Activated naive CD8-positive, alpha-beta T cell (primary cell): Measurements from ENCODE around the gene TP53AIP1.
"Not testable (repeated sequence)": the region's sequence is repeated elsewhere in the genome, so short reads cannot be mapped to it uniquely, and the experiment has no call there.

Source experiments
- H3K27ac Mint-ChIP-seq: one replicate; pipeline ENCODE4 v1.8.0; 2021; ENCODE audit warnings: mixed read lengths
- H3K27me3 Mint-ChIP-seq: one replicate; pipeline ENCODE4 v1.8.0; 2021; ENCODE audit warnings: mixed read lengths
- H3K36me3 Mint-ChIP-seq: one replicate; pipeline ENCODE4 v1.8.0; 2021; ENCODE audit warnings: mixed read lengths
- H3K4me1 Mint-ChIP-seq: one replicate; pipeline ENCODE4 v1.8.0; 2021; ENCODE audit warnings: low read depth, mixed read lengths
- H3K4me3 Mint-ChIP-seq: one replicate; pipeline ENCODE4 v1.8.0; 2021; ENCODE audit warnings: mild to moderate bottlenecking, mixed read lengths
- H3K9me3 Mint-ChIP-seq: one replicate; pipeline ENCODE4 v1.8.0; 2021; ENCODE audit warnings: low read depth, mixed read lengths

TP53AIP1 gene

GRCh38 chr11:128926000-128926399 lies 16.7 kb downstream of the TP53AIP1 start:
- Mint-ChIP-seq H3K4me1 (peaks cover 8% of the 10 kb centered on the region), H3K27me3 (peaks cover 2% of the 10 kb centered on the region), H3K27ac (no peak overlapping the region), H3K36me3 (no peaks in the 10 kb centered on the region), H3K4me3 (no peak overlapping the region), H3K9me3 (no peaks in the 10 kb centered on the region)

- Mint-ChIP-seq H3K36me3 (no peaks in the 10 kb centered on the region), H3K27me3 (peaks cover 2% of the 10 kb centered on the region), H3K27ac (no peak overlapping the region), H3K4me1 (peaks cover 8% of the 10 kb centered on the region), H3K9me3 (no peaks in the 10 kb centered on the region), H3K4me3 (no peak overlapping the region)
Observed at GRCh38 chr11:128925250-128925600, 17.4 kb downstream of the TP53AIP1 start.

GRCh38 chr11:128924510-128925249 lies 18.0 kb downstream of the TP53AIP1 start:
- H3K9me3 Mint-ChIP-seq: no peaks in the 10 kb centered on the region
- H3K36me3 Mint-ChIP-seq: no peaks in the 10 kb centered on the region
- H3K4me3 Mint-ChIP-seq: no peak overlapping the region
- peaks cover 8% of the 10 kb centered on the region for H3K4me1 Mint-ChIP-seq
- H3K27ac Mint-ChIP-seq: no peak overlapping the region
- peaks cover 2% of the 10 kb centered on the region for H3K27me3 Mint-ChIP-seq

DNA sequence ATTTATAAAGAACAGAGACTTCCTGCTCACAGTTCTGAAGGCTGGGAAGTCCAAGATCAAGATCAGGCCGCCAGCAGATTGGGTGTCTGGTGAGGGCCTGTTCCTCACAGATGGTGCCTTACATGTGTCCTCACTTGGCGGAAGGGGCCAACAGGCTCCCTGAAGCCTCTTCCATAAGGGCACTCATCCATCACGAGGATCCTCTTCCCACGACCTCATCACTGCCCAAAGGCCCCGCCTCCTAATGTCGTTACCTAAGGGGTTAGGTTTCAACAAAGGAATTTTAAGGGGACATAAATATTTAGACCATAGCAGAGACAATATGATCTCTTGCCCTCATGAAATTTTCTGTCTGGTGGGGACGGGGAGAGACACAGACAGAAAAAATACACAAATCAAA lies 18.6 kb downstream of the TP53AIP1 start:
- no peaks in the 10 kb centered on the region for H3K9me3 Mint-ChIP-seq

DNA sequence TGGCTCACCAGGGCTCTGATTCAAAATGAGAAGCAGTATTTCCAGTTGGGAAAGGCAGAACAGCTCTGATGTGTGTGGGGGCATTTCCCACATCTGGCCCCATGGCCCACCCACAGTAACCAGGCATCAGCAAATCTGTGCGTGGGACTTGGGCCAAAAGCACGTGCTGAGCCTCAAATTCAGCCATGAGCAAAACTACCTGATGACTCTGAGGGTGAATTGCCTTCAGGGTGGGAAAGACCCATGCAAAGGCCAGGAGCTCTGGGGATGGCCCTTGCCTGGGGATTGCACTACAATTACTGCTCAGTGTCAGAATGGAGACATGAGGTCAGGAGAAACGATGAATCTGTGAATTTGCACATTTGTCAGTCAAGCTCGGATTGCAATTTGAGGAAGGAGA lies 20.9 kb downstream of the TP53AIP1 start:
- Mint-ChIP-seq H3K4me1 (no peaks in the 10 kb centered on the region), H3K9me3 (no peaks in the 10 kb centered on the region), H3K36me3 (peaks cover 2% of the 10 kb centered on the region), H3K4me3 (no peak overlapping the region), H3K27me3 (peaks cover 2% of the 10 kb centered on the region), H3K27ac (no peak overlapping the region)

More for the DNA sequence above, 18.6 kb downstream of the TP53AIP1 start:
- Mint-ChIP-seq H3K4me1 (peaks cover 8% of the 10 kb centered on the region), H3K27me3 (no peaks in the 10 kb centered on the region), H3K27ac (no peak overlapping the region), H3K36me3 (no peaks in the 10 kb centered on the region), H3K4me3 (no peak overlapping the region)

- Mint-ChIP-seq H3K9me3 (no peaks in the 10 kb centered on the region), H3K4me3 (no peak overlapping the region), H3K27ac (no peak overlapping the region), H3K4me1 (no peaks in the 10 kb centered on the region), H3K27me3 (peaks cover 2% of the 10 kb centered on the region), H3K36me3 (peaks cover 2% of the 10 kb centered on the region)
Observed at GRCh38 chr11:128920666-128921065, 22.0 kb downstream of the TP53AIP1 start.

GRCh38 chr11:128919635-128920034 lies 23.0 kb downstream of the TP53AIP1 start:
- H3K4me1 Mint-ChIP-seq, H3K27ac Mint-ChIP-seq, H3K9me3 Mint-ChIP-seq, H3K4me3 Mint-ChIP-seq, H3K27me3 Mint-ChIP-seq, H3K36me3 Mint-ChIP-seq: not testable (repeated sequence)

DNA sequence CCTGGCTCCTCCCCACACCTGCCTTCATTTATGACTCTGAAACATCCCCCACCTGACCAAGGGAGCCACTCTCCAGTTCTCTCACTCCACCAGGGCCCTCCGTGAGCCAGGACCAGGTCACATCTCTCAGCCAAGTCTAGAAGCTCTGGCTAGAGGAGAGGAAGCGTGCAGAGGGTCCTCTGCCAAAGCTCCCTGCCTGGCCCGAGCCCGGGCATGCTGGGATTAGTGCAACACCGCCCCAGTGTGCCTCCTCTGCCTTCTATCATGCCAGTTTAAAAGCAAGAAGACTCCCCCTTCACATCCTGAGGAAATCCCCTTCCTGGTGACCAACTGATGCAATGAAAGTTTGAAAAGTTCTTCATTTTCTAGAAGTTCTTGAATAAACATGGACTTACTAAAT lies 23.5 kb downstream of the TP53AIP1 start:
- Mint-ChIP-seq H3K27me3 (peaks cover 5% of the 10 kb centered on the region), H3K4me3 (no peak overlapping the region), H3K4me1 (no peaks in the 10 kb centered on the region), H3K27ac (no peak overlapping the region), H3K36me3 (peaks cover 2% of the 10 kb centered on the region), H3K9me3 (no peaks in the 10 kb centered on the region)

DNA sequence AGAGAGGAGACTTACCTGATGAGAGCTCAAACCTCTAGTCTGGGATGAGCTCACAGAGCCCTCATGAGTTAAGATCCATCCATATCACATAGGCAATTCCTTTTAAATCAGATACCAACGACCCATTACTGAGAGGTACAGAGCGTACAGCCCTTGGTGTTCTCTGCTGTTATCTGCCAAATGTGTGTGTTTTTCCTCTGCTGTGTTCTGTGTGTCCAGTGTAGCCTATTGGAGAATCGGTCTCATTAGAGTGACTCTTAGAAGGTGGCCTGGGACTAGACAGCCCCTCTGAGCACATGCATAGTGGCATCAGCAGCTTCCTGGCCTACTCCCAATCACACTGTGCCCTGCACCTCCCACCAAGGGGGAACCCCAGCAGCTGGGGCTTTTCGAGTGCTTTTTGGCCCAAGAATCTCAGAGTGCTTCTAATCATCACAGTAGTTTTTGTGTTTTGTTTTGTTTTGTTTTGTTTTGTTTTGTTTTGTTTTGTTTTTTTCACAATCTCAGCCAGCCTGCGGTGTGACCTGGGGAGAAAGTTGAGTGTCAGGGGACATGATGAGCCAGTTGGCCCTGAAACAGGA lies 25.4 kb downstream of the TP53AIP1 start:
- no peak overlapping the region for H3K4me3 Mint-ChIP-seq
- peaks cover 8% of the 10 kb centered on the region for H3K27me3 Mint-ChIP-seq
- no peak overlapping the region for H3K27ac Mint-ChIP-seq
- no peaks in the 10 kb centered on the region for H3K9me3 Mint-ChIP-seq
- H3K36me3 Mint-ChIP-seq: peaks cover 2% of the 10 kb centered on the region
- no peaks in the 10 kb centered on the region for H3K4me1 Mint-ChIP-seq

DNA sequence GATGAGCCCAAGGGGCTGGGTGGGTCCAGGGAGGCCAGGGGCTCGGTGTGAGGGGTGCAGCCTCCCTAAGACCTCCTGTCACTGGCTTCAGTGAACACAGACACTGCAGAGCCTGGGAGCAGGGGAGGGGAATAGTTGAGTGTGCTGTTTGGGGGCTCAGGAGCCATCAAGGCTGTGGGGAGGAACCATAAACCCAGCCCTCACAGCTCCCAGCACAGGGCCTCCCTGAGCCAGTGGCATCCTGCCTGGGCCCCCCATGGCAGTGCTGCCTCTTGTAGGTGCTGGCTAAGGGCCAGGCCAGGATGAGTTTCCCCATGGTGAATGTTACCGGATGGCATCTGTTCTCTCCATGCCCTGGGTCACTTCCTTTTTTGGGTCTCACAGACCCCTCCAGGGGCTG lies 26.0 kb downstream of the TP53AIP1 start:
- H3K27me3 Mint-ChIP-seq: peaks cover 10% of the 10 kb centered on the region
- H3K36me3 Mint-ChIP-seq: peaks cover 2% of the 10 kb centered on the region
- H3K27ac Mint-ChIP-seq: no peak overlapping the region
- no peak overlapping the region for H3K4me3 Mint-ChIP-seq
- no peaks in the 10 kb centered on the region for H3K9me3 Mint-ChIP-seq
- H3K4me1 Mint-ChIP-seq: no peaks in the 10 kb centered on the region

- Mint-ChIP-seq H3K36me3 (peaks cover 2% of the 10 kb centered on the region), H3K4me3 (no peak overlapping the region), H3K9me3 (no peaks in the 10 kb centered on the region), H3K27ac (no peak overlapping the region), H3K4me1 (no peaks in the 10 kb centered on the region), H3K27me3 (peaks cover 10% of the 10 kb centered on the region)
Observed at GRCh38 chr11:128916037-128916572, 26.6 kb downstream of the TP53AIP1 start.

DNA sequence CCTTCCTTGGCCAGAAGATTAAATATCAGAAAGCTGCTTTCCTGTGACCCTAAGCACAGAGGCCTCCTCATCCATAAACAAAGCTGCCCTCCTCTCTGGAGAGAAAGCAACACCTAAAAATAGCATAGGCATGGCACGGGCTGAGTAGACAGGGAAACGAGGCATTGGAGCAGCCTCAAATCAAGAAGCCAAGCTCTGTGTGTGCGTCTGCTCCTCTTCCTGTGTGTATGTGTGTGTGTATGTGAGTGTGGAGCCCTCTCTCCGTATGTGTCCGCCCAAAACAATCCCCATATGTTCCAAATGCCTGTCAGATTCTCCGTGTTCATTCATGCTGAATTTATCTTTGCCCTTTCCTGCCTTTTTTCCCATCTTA lies 27.5 kb downstream of the TP53AIP1 start:
- no peaks in the 10 kb centered on the region for H3K9me3 Mint-ChIP-seq
- H3K36me3 Mint-ChIP-seq: peaks cover 2% of the 10 kb centered on the region
- H3K4me1 Mint-ChIP-seq: no peaks in the 10 kb centered on the region
- H3K27me3 Mint-ChIP-seq: peaks cover 15% of the 10 kb centered on the region
- H3K27ac Mint-ChIP-seq: no peak overlapping the region
- H3K4me3 Mint-ChIP-seq: no peak overlapping the region

DNA sequence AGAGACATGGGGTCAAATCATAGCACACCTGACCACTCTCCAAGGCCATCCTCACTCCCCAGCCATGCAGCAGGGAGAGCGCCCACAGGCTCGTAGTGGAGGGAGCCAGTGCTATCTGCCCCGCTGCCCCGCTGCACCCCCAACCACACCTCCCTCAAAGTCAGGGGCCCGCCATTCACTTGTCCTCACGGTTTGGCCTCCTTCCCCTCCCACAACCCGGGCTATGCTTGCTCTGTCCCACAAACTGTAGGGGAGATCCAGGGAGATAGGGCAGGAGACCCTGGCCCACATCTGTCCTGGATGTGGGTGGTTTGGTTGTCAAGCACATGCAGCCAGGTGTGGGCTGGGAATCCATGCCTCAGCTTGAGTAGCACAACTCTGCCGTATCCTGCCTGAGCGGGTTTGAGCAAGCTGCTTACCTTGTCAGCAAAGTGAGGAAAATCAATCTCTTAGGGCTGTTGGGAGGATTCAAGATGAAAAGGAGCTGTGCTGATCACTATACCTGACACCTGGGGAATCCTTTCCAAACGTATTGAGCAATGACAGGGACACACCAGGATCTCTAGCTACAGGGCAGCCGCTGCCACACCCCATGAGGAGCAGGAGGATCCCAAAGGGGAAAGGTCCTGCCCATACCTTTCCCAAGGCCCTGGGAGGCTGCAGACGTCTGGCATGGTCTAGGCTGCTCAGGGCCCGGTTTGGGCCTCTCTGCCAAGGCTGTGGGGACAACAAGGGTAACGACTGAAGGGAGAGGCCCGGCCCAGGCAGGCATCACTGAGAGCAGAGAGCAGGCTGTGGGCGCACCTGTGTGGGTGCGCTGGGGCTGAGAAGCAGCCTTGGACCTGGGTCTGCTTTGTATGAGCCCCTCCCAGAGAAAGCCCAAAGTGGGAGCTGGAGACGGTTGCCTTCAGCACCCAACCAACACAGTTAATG lies 28.2 kb downstream of the TP53AIP1 start:
- H3K27ac Mint-ChIP-seq: no peak overlapping the region
- H3K36me3 Mint-ChIP-seq: peaks cover 2% of the 10 kb centered on the region
- peaks cover 20% of the 10 kb centered on the region for H3K27me3 Mint-ChIP-seq
- H3K4me3 Mint-ChIP-seq: no peak overlapping the region
- no peaks in the 10 kb centered on the region for H3K9me3 Mint-ChIP-seq
- H3K4me1 Mint-ChIP-seq: no peaks in the 10 kb centered on the region

GRCh38 chr11:128913806-128914205 lies 28.9 kb downstream of the TP53AIP1 start:
- Mint-ChIP-seq H3K27ac (no peak overlapping the region), H3K4me1 (no peaks in the 10 kb centered on the region), H3K4me3 (no peak overlapping the region), H3K9me3 (no peaks in the 10 kb centered on the region), H3K27me3 (peaks cover 22% of the 10 kb centered on the region), H3K36me3 (peaks cover 2% of the 10 kb centered on the region)

DNA sequence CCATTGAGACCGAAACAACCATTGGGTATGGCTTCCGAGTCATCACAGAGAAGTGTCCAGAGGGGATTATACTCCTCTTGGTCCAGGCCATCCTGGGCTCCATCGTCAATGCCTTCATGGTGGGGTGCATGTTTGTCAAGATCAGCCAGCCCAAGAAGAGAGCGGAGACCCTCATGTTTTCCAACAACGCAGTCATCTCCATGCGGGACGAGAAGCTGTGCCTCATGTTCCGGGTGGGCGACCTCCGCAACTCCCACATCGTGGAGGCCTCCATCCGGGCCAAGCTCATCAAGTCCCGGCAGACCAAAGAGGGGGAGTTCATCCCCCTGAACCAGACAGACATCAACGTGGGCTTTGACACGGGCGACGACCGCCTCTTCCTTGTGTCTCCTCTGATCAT lies 31.0 kb downstream of the TP53AIP1 start:
- Mint-ChIP-seq H3K4me1 (peaks cover 1% of the 10 kb centered on the region), H3K27me3 (peaks cover 25% of the 10 kb centered on the region)

More for the DNA sequence above, 31.0 kb downstream of the TP53AIP1 start:
- Mint-ChIP-seq H3K4me3 (no peak overlapping the region), H3K27ac (no peak overlapping the region), H3K9me3 (no peaks in the 10 kb centered on the region), H3K36me3 (no peaks in the 10 kb centered on the region)
